Measurements from ENCODE around the gene PIF1. TPM values are rescaled to one million over a fixed set of nuclear protein-coding genes. Genes with fewer than 3 reads are reported as not detected.

PIF1 gene
- total RNA-seq, 1 experiment from 2014 or later = 51.5 TPM

DNA sequence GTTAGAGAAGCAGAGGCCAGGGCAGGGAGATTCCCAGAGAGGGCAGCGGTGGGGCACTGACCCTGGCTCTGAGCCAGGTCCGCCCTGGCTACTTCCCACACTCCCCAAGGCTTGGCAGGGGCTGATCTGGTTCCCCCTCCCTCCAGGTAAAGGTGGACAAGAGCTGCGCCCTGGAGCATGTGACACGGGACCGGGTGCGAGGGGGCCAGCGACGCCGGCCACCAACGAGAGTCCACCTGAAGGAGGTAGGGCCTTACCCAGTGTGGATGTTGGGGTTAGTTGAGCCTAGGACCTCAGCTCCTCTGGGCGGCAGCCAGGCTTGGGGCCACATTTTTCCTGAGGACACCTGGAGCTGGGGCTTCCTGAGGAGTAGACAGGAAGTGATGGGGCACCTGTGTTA lies 35.9 kb upstream of the PIF1 start:
- H3K4me3 Mint-ChIP-seq (ENCODE audit: low read depth, unreplicated experiment) = no peak overlapping the region
- H3K4me1 Mint-ChIP-seq (ENCODE audit: low read depth, unreplicated experiment) = peaks cover 7% of the 10 kb centered on the region
- H3K9me3 Mint-ChIP-seq (ENCODE audit: low read depth, unreplicated experiment) = no peaks in the 10 kb centered on the region
- H3K36me3 Mint-ChIP-seq (ENCODE audit: insufficient read depth, unreplicated experiment) = no peaks in the 10 kb centered on the region
- no peaks in the 10 kb centered on the region for H3K27me3 Mint-ChIP-seq (ENCODE audit: unreplicated experiment)
- TF ChIP-seq, protein P1, sequence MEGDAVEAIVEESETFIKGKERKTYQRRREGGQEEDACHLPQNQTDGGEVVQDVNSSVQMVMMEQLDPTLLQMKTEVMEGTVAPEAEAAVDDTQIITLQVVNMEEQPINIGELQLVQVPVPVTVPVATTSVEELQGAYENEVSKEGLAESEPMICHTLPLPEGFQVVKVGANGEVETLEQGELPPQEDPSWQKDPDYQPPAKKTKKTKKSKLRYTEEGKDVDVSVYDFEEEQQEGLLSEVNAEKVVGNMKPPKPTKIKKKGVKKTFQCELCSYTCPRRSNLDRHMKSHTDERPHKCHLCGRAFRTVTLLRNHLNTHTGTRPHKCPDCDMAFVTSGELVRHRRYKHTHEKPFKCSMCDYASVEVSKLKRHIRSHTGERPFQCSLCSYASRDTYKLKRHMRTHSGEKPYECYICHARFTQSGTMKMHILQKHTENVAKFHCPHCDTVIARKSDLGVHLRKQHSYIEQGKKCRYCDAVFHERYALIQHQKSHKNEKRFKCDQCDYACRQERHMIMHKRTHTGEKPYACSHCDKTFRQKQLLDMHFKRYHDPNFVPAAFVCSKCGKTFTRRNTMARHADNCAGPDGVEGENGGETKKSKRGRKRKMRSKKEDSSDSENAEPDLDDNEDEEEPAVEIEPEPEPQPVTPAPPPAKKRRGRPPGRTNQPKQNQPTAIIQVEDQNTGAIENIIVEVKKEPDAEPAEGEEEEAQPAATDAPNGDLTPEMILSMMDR (IDR thresholded peaks at IDR 0.05; ENCODE audit: unreplicated experiment) = no peak
- H3K27ac Mint-ChIP-seq (ENCODE audit: unreplicated experiment) = no peak overlapping the region
- DNase-seq = no peak
- BruUV-seq (replicated peaks) = no TSS peak
- CTCF ChIA-PET = no interaction called here
- intact Hi-C loops (cut with micrococcal nuclease; ENCODE audit: unreplicated experiment) = no loop called here

DNA sequence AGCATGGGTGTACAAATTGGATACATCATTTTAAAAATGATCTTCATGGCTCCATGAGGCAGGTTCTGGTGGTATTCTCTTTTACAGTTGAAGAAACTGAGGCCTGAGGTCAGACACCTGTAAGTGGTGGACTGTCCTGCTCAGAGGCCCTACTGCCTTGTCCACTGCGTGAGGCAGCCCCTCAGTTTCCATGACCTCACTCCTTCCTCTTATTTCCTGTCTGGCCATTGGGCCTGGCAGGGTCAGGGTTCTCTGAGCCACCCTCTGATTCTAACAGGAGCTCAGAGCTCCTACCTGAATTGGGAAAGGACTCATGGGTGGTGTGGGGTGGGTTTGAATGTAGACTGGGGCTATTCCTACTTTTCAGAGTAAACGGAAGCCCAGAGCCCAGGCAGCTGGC lies 33.8 kb upstream of the PIF1 start:
- Mint-ChIP-seq H3K4me1 (ENCODE audit: low read depth, unreplicated experiment) (peaks cover 7% of the 10 kb centered on the region), H3K4me3 (ENCODE audit: low read depth, unreplicated experiment) (no peak overlapping the region), H3K27me3 (ENCODE audit: unreplicated experiment) (no peaks in the 10 kb centered on the region), H3K27ac (ENCODE audit: unreplicated experiment) (no peak overlapping the region), H3K36me3 (ENCODE audit: insufficient read depth, unreplicated experiment) (no peaks in the 10 kb centered on the region), H3K9me3 (ENCODE audit: low read depth, unreplicated experiment) (no peaks in the 10 kb centered on the region)
- TF ChIP-seq, protein P1 (IDR thresholded peaks at IDR 0.05; ENCODE audit: unreplicated experiment) = no peak
- no peak for DNase-seq
- CTCF ChIA-PET = interaction anchor here (1.0 to 1.1 kb wide), 2 partner anchors 70 to 353 kb away, joined by 3 read pairs; partner anchors contain the start of gene CILP
- intact Hi-C loops (cut with micrococcal nuclease; ENCODE audit: unreplicated experiment) = no loop called here
- no TSS peak for BruUV-seq (replicated peaks)

DNA sequence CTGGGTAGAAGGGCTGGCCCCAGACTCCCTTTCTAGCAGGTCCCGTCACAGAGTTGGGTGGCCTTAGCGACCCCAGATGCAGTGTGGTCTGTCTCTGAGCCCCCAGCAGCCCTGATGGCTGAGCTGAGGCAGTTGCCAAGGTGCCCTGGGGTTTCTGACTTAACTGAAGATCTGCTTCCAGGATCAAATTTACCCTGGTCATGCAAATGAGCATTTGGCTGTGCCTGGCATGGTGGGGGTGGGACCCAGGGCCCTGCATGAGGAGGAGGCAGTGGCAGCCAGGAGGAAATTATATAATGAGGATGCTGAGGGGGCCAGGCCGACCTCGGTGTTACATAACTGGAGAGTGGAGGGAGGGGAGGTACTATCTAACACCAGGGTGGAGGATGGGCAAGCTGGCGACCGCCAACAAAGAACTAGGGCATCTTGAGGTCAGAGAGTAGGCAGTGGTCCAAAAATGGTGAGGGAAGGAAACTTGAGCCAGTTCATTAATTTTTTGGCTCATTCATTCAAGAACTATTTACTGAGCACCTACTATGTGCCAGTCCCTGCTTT lies 32.7 kb upstream of the PIF1 start:
- Mint-ChIP-seq H3K9me3 (ENCODE audit: low read depth, unreplicated experiment) (no peaks in the 10 kb centered on the region), H3K27me3 (ENCODE audit: unreplicated experiment) (no peaks in the 10 kb centered on the region), H3K4me3 (ENCODE audit: low read depth, unreplicated experiment) (no peak overlapping the region), H3K36me3 (ENCODE audit: insufficient read depth, unreplicated experiment) (no peaks in the 10 kb centered on the region), H3K4me1 (ENCODE audit: low read depth, unreplicated experiment) (peaks cover 7% of the 10 kb centered on the region), H3K27ac (ENCODE audit: unreplicated experiment) (no peak overlapping the region)
- intact Hi-C loops (cut with micrococcal nuclease; ENCODE audit: unreplicated experiment) = no loop called here
- CTCF ChIA-PET = interaction anchor here (0.6 kb wide), 1 partner anchor 25 kb away, joined by 5 read pairs; no protein-coding TSS in a partner anchor
- no TSS peak for BruUV-seq (replicated peaks)
- DNase-seq = no peak
- TF ChIP-seq, protein P1 (IDR thresholded peaks at IDR 0.05; ENCODE audit: unreplicated experiment) = no peak

DNA sequence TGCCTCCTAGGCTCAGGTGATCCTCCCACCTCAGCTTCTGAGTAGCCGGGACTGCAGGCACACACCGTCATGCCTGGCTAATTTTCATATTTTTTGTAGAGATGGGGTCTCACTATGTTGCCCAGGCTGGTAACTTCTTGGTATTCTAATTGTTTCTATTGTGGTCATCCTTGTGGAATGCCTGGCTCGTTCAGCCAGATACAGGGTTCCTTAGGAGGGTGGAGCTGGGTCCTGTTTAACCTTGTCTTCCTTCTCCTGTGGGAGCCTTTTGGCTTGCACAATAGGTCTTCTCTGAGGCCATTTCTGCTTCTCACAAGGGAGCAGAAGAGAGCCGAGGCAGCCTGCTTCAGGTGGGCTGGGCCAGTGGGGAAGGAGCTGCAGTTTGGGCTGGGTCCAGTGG lies 32.0 kb upstream of the PIF1 start:
- intact Hi-C loops (cut with micrococcal nuclease; ENCODE audit: unreplicated experiment) = no loop called here
- H3K4me1 Mint-ChIP-seq (ENCODE audit: low read depth, unreplicated experiment) = peaks cover 7% of the 10 kb centered on the region
- CTCF ChIA-PET = interaction anchor here (0.6 kb wide), 1 partner anchor 24 kb away, joined by 5 read pairs; no protein-coding TSS in a partner anchor
- H3K27me3 Mint-ChIP-seq (ENCODE audit: unreplicated experiment) = no peaks in the 10 kb centered on the region
- BruUV-seq (replicated peaks) = no TSS peak
- TF ChIP-seq, protein P1 (IDR thresholded peaks at IDR 0.05; ENCODE audit: unreplicated experiment) = no peak
- no peak overlapping the region for H3K4me3 Mint-ChIP-seq (ENCODE audit: low read depth, unreplicated experiment)
- H3K36me3 Mint-ChIP-seq (ENCODE audit: insufficient read depth, unreplicated experiment) = no peaks in the 10 kb centered on the region
- no peak for DNase-seq
- H3K27ac Mint-ChIP-seq (ENCODE audit: unreplicated experiment) = no peak overlapping the region
- no peaks in the 10 kb centered on the region for H3K9me3 Mint-ChIP-seq (ENCODE audit: low read depth, unreplicated experiment)
